ENCODE measurements around the gene DYNC1I2. TPM values are rescaled to one million over a fixed set of nuclear protein-coding genes. Genes with fewer than 3 reads are reported as not detected.

Gene DYNC1I2
- polyA plus RNA-seq, 3 donors: 30.8 to 39.1 (median 32.2) TPM

DNA sequence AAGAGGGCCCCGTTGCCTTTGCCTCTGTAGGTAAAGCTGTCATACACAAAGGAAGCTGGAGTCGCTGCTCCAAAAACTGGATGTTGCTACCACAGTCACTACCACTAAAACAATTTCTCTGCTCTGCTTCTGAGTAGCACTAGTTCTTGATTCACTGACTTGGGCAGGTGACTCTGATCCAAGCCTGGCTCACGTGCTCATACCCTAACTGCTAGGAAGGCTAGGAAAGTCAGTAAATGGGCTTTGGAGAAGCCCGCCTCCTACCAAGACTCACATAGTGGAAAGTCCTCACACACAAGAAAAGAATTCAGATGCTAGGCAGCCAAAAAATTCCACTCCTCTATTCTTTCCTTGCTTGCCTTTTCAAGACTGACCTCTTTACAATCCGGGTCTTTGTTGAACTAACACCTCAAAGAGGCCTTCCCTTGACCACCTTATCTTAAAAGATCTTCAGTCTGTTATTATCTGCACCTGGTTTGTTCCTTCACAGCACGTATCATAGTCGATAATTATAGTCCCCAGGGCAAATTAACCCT lies 11.4 kb upstream of the DYNC1I2 start:
- H3K36me3 Mint-ChIP-seq: no peaks in the 10 kb centered on the region
- peaks cover 6% of the 10 kb centered on the region for H3K4me1 Mint-ChIP-seq
- no peak for DNase-seq
- Histone ChIP-seq H3K9ac (ENCODE audit: insufficient read depth, low read length, poor library complexity, severe bottlenecking) (no peak overlapping the region), H4K20me1 (ENCODE audit: insufficient read depth, low read length) (no peaks in the 10 kb centered on the region), H3K27me3 (ENCODE audit: control insufficient read depth in 2 of 2, insufficient read depth in 2 of 2, low read length in 2 of 2) (no peaks in the 10 kb centered on the region), H3K4me3 (replicated peaks in 1 of 3; ENCODE audit: low read depth in 2 of 3, low read length in 3 of 3) (no peak overlapping the region), H3K9me3 (replicated peaks in 1 of 2; ENCODE audit: control insufficient read depth in 1 of 2, insufficient read depth in 1 of 2, low read length in 2 of 2) (no peaks in the 10 kb centered on the region), H3K36me3 (replicated peaks in 1 of 2; ENCODE audit: control insufficient read depth in 1 of 2, insufficient read depth in 2 of 2, low read length in 2 of 2) (no peaks in the 10 kb centered on the region), H3K27ac (ENCODE audit: low read depth in 1 of 2, low read length in 2 of 2) (no peak overlapping the region), H2AFZ (ENCODE audit: insufficient read depth, low read depth, low read length, poor library complexity, severe bottlenecking) (no peak overlapping the region), H3K4me2 (replicated peaks; ENCODE audit: extremely low read depth, low read length, poor library complexity, severe bottlenecking) (no peak overlapping the region), H3K79me2 (ENCODE audit: insufficient read depth, low read length) (no peaks in the 10 kb centered on the region), H3K4me1 (ENCODE audit: control insufficient read depth in 1 of 2, insufficient read depth in 2 of 2, low read length in 2 of 2) (no peaks in the 10 kb centered on the region)
- no peak overlapping the region for H3K4me3 Mint-ChIP-seq
- TF ChIP-seq, protein P1, sequence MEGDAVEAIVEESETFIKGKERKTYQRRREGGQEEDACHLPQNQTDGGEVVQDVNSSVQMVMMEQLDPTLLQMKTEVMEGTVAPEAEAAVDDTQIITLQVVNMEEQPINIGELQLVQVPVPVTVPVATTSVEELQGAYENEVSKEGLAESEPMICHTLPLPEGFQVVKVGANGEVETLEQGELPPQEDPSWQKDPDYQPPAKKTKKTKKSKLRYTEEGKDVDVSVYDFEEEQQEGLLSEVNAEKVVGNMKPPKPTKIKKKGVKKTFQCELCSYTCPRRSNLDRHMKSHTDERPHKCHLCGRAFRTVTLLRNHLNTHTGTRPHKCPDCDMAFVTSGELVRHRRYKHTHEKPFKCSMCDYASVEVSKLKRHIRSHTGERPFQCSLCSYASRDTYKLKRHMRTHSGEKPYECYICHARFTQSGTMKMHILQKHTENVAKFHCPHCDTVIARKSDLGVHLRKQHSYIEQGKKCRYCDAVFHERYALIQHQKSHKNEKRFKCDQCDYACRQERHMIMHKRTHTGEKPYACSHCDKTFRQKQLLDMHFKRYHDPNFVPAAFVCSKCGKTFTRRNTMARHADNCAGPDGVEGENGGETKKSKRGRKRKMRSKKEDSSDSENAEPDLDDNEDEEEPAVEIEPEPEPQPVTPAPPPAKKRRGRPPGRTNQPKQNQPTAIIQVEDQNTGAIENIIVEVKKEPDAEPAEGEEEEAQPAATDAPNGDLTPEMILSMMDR (IDR thresholded peaks at IDR 0.05): no peak
- H3K27ac Mint-ChIP-seq: no peak overlapping the region
- H3K27me3 Mint-ChIP-seq (ENCODE audit: low read depth in 3 of 3): peaks cover 1 to 2% (median 2%) of the 10 kb centered on the region in 3 donors
- no peaks in the 10 kb centered on the region for H3K9me3 Mint-ChIP-seq
- intact Hi-C loops (cut with micrococcal nuclease): no loop called here
- 94% methylated on average over 6 of the region's 7 CpGs for WGBS (ENCODE audit: insufficient coverage)

DNA sequence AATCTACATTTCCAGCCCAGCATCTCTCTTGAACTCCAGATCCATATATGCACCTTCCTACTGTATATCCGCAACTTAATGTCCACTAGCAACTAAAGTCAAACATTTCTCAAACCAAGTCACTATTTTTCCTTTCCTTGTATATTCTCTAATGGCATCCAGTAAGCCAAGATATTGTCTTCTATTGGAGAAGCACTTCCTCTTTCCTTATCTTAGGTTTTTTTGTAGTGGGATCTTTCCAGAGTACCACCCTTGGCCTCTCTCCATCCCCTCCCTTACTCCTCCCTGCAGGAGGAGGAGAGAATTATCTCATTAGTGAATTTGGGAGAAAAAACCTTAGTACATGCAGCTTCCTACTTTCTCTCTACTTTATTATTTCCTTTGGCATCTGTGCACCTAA lies 8.7 kb upstream of the DYNC1I2 start:
- Histone ChIP-seq H3K4me3 (replicated peaks in 1 of 3; ENCODE audit: low read depth in 2 of 3, low read length in 3 of 3) (no peak overlapping the region), H2AFZ (ENCODE audit: insufficient read depth, low read depth, low read length, poor library complexity, severe bottlenecking) (no peak overlapping the region), H3K4me2 (replicated peaks; ENCODE audit: extremely low read depth, low read length, poor library complexity, severe bottlenecking) (no peak overlapping the region), H3K36me3 (replicated peaks in 1 of 2; ENCODE audit: control insufficient read depth in 1 of 2, insufficient read depth in 2 of 2, low read length in 2 of 2) (no peaks in the 10 kb centered on the region), H3K79me2 (ENCODE audit: insufficient read depth, low read length) (no peaks in the 10 kb centered on the region), H4K20me1 (ENCODE audit: insufficient read depth, low read length) (no peaks in the 10 kb centered on the region), H3K9me3 (replicated peaks in 1 of 2; ENCODE audit: control insufficient read depth in 1 of 2, insufficient read depth in 1 of 2, low read length in 2 of 2) (no peaks in the 10 kb centered on the region), H3K9ac (ENCODE audit: insufficient read depth, low read length, poor library complexity, severe bottlenecking) (no peak overlapping the region), H3K27me3 (ENCODE audit: control insufficient read depth in 2 of 2, insufficient read depth in 2 of 2, low read length in 2 of 2) (peaks cover 2 to 9% of the 10 kb centered on the region in 2 donors), H3K27ac (ENCODE audit: low read depth in 1 of 2, low read length in 2 of 2) (no peak overlapping the region), H3K4me1 (ENCODE audit: control insufficient read depth in 1 of 2, insufficient read depth in 2 of 2, low read length in 2 of 2) (no peaks in the 10 kb centered on the region)
- H3K27ac Mint-ChIP-seq: no peak overlapping the region
- TF ChIP-seq, protein P1 (IDR thresholded peaks at IDR 0.05): no peak
- intact Hi-C loops (cut with micrococcal nuclease): no loop called here
- peaks cover 2 to 12% (median 8%) of the 10 kb centered on the region in 3 donors for H3K27me3 Mint-ChIP-seq (ENCODE audit: low read depth in 3 of 3)
- H3K4me1 Mint-ChIP-seq: peaks cover 5% of the 10 kb centered on the region
- no CpG with 5 or more reads among the region's 1 CpG for WGBS (ENCODE audit: insufficient coverage)
- no peaks in the 10 kb centered on the region for H3K36me3 Mint-ChIP-seq
- no peaks in the 10 kb centered on the region for H3K9me3 Mint-ChIP-seq
- no peak overlapping the region for H3K4me3 Mint-ChIP-seq
- DNase-seq: no peak

Data from CD14-positive monocyte (primary cell).